Calu3 (cell line): ENCODE results near the gene BLTP2. TPM values are rescaled to one million over a fixed set of nuclear protein-coding genes. Genes with fewer than 3 reads are reported as not detected.

Experiments
- BruUV-seq: library from RNA; stranded (reverse); fragments of 400-500 nt; replicated peaks from 2 replicates; lab custom pipeline; 2021; lab: Mats Ljungman, UMichigan
- CTCF ChIA-PET: fragments of 300-600 bp; sonication (Branson Sonifier 250); formaldehyde crosslinking; loops from one replicate; lab custom pipeline; 2022; ENCODE audit warnings: antibody characterized with exemption; lab: Charles Lee
- DNase-seq: peaks from one replicate; pipeline ENCODE4 v3.0.0; 2022
- H3K27ac Mint-ChIP-seq: one replicate; pipeline ENCODE4 v1.8.0; 2022; ENCODE audit warnings: mixed read lengths; ENCODE audit not compliant: unreplicated experiment
- H3K27me3 Mint-ChIP-seq: one replicate; pipeline ENCODE4 v1.8.0; 2022; ENCODE audit warnings: mixed read lengths; ENCODE audit not compliant: unreplicated experiment
- H3K36me3 Mint-ChIP-seq: one replicate; pipeline ENCODE4 v1.8.0; 2022; ENCODE audit warnings: mild to moderate bottlenecking, moderate library complexity, mixed read lengths; ENCODE audit not compliant: insufficient read depth, unreplicated experiment
- H3K4me1 Mint-ChIP-seq: one replicate; pipeline ENCODE4 v1.8.0; 2022; ENCODE audit warnings: mild to moderate bottlenecking, low read depth, mixed read lengths; ENCODE audit not compliant: unreplicated experiment
- H3K4me3 Mint-ChIP-seq: one replicate; pipeline ENCODE4 v1.8.0; 2022; ENCODE audit warnings: mild to moderate bottlenecking, low read depth, moderate library complexity, mixed read lengths; ENCODE audit not compliant: unreplicated experiment
- H3K9me3 Mint-ChIP-seq: one replicate; pipeline ENCODE4 v1.8.0; 2022; ENCODE audit warnings: low read depth, mixed read lengths; ENCODE audit not compliant: unreplicated experiment
- intact Hi-C: fragments of 100-400 bp; cut with micrococcal nuclease; formaldehyde crosslinking; loops from one replicate; pipeline ENCODE4 v1.10.0; 2022; ENCODE audit not compliant: unreplicated experiment
- total RNA-seq: library from RNA; stranded (reverse); gene quantifications from 2 replicates; pipeline ENCODE4 v1.2.3, GENCODE V29; 2022
- TF ChIP-seq, protein P1 (sequence below): fragments of 200-600 bp; IDR thresholded peaks from one replicate; pipeline ENCODE4 v1.8.0; 2022; ENCODE audit warnings: antibody characterized with exemption; ENCODE audit not compliant: unreplicated experiment

The BLTP2 gene
- total RNA-seq, 1 experiment from 2014 or later, result 158 TPM

DNA sequence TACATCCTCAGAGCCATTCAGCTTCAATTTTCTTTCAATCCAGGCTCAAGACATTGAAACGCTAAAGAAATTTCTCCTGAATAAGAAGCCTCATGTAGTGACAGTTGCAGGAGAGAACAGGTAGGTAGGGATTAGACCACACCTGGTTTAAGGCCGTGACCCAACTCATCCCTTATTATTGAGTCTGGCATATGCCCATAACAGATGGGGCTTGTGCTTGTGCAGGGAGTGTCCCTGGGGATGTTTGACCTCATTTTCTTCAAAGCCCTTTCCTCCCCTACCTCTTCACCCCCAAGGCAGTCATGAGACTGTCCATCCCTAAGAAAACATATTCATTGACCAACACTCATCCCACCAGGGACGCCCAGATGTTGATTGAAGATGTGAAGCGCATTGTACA is 41.3 kb upstream of the BLTP2 start:
- H3K27me3 Mint-ChIP-seq, result no peaks in the 10 kb centered on the region
- no peak for DNase-seq
- no peak overlapping the region for H3K27ac Mint-ChIP-seq
- intact Hi-C loops, result no loop called here
- CTCF ChIA-PET, result no interaction called here
- TF ChIP-seq, protein P1, sequence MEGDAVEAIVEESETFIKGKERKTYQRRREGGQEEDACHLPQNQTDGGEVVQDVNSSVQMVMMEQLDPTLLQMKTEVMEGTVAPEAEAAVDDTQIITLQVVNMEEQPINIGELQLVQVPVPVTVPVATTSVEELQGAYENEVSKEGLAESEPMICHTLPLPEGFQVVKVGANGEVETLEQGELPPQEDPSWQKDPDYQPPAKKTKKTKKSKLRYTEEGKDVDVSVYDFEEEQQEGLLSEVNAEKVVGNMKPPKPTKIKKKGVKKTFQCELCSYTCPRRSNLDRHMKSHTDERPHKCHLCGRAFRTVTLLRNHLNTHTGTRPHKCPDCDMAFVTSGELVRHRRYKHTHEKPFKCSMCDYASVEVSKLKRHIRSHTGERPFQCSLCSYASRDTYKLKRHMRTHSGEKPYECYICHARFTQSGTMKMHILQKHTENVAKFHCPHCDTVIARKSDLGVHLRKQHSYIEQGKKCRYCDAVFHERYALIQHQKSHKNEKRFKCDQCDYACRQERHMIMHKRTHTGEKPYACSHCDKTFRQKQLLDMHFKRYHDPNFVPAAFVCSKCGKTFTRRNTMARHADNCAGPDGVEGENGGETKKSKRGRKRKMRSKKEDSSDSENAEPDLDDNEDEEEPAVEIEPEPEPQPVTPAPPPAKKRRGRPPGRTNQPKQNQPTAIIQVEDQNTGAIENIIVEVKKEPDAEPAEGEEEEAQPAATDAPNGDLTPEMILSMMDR, result no peak
- no TSS peak for BruUV-seq
- peaks cover 87% of the 10 kb centered on the region for H3K36me3 Mint-ChIP-seq
- H3K4me1 Mint-ChIP-seq, result no peaks in the 10 kb centered on the region
- no peaks in the 10 kb centered on the region for H3K9me3 Mint-ChIP-seq
- no peak overlapping the region for H3K4me3 Mint-ChIP-seq

DNA sequence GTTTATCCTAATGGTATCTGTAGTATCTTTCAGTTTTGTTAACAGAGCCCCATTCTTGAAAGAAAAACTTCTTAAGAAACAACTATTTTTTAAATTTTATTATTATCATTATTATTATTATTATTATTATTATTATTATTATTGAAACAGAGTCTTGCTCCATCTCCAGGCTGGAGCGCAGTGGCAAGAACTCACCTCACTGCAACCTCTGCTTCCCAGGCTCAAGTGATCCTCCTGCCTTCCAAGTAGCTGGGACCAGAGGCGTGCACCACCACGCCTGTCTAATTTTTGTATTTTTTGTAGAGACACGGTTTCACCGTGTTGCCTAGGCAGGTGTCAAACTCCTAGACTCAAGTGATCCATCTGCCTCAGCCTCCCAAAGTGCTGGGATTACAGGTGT is 40.4 kb upstream of the BLTP2 start:
- CTCF ChIA-PET, result no interaction called here
- no peaks in the 10 kb centered on the region for H3K27me3 Mint-ChIP-seq
- TF ChIP-seq, protein P1, result no peak
- no peak for DNase-seq
- no TSS peak for BruUV-seq
- no peak overlapping the region for H3K27ac Mint-ChIP-seq
- intact Hi-C loops, result no loop called here
- no peaks in the 10 kb centered on the region for H3K4me1 Mint-ChIP-seq
- H3K4me3 Mint-ChIP-seq, result no peak overlapping the region
- H3K36me3 Mint-ChIP-seq, result peaks cover 86% of the 10 kb centered on the region
- no peaks in the 10 kb centered on the region for H3K9me3 Mint-ChIP-seq

DNA sequence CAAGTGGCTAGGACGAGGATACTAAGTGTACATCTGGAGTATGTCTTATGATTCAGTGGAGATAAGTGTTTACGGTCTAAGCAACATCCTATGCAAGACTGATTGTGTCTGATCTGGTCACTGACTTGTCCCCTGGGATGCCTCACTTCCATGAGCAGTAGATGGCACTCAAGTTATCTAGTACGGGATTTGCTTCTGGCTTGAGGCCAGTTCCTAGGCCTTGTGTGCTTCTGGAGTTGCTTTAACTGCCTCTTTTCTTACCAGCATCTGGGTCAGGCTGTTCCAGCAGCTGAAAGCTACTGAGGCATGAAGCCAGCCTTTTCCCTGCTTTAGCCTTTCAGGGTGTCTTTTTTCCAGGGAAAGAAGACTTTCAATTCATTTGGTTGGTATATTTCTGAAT is 40.0 kb upstream of the BLTP2 start:
- CTCF ChIA-PET, result no interaction called here
- H3K36me3 Mint-ChIP-seq, result peaks cover 83% of the 10 kb centered on the region
- no peak for DNase-seq

DNA sequence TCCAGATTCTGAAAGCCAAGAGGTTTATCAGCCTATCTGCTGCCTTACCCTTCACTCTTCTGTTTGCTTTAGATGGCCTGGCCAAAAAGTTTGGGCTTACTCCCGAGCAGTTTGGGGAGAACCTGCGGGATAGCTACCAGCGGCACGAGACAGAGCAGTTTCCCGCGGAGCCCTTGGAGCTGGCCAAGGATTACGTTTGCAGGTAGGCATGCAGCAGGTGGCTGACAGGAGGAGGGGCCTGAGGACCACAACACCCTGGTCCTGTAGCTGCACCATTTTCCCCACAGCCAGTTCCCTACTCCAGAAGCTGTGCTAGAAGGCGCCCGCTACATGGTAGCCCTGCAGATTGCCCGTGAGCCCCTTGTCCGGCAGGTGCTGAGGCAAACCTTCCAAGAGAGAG is 37.7 kb upstream of the BLTP2 start:
- no peaks in the 10 kb centered on the region for H3K4me1 Mint-ChIP-seq
- peaks cover 79% of the 10 kb centered on the region for H3K36me3 Mint-ChIP-seq
- H3K9me3 Mint-ChIP-seq, result no peaks in the 10 kb centered on the region
- no TSS peak for BruUV-seq
- intact Hi-C loops, result no loop called here
- no peak for DNase-seq
- TF ChIP-seq, protein P1, result no peak
- H3K27me3 Mint-ChIP-seq, result no peaks in the 10 kb centered on the region
- no peak overlapping the region for H3K27ac Mint-ChIP-seq
- CTCF ChIA-PET, result interaction anchor here (1.7 kb wide), 1 partner anchor 37 kb away, joined by 6 read pairs; the partner anchor contains the start of gene RPL23A
- H3K4me3 Mint-ChIP-seq, result no peak overlapping the region

More for the DNA sequence above, 40.0 kb upstream of the BLTP2 start:
- Mint-ChIP-seq H3K4me1 (no peaks in the 10 kb centered on the region), H3K27me3 (no peaks in the 10 kb centered on the region), H3K4me3 (no peak overlapping the region), H3K27ac (no peak overlapping the region), H3K9me3 (no peaks in the 10 kb centered on the region)
- no TSS peak for BruUV-seq
- TF ChIP-seq, protein P1, result no peak
- intact Hi-C loops, result no loop called here
